OCI-LY7 (cell line): Measurements from ENCODE around the gene FAM78A. TPM values are rescaled to one million over a fixed set of nuclear protein-coding genes. Genes with fewer than 3 reads are reported as not detected.

ENCODE experiments used
- BruUV-seq: library from RNA; stranded (reverse); fragments of 400-500 nt; replicated peaks from 2 replicates; lab custom pipeline; 2021; lab: Mats Ljungman, UMichigan
- CTCF ChIA-PET: fragments of 300-600 bp; sonication (Branson Sonifier 250); formaldehyde crosslinking; loops from one replicate; lab custom pipeline; 2022; ENCODE audit warnings: antibody characterized with exemption; ENCODE audit not compliant: unreplicated experiment; lab: Charles Lee
- POLR2A ChIA-PET: fragments of 300-600 bp; sonication (Branson Sonifier 250); formaldehyde crosslinking; loops from one replicate; lab custom pipeline; 2022; ENCODE audit warnings: antibody characterized with exemption; lab: Charles Lee
- DNase-seq: peaks from one replicate; pipeline ENCODE4 v3.0.0-alpha.2; 2015; ENCODE audit warnings: low spot score
- H2AFZ ChIP-seq: fragments of 200-600 bp; sonication (generic), shearing (Covaris generic); 2 replicates; pipeline ENCODE4 v1.6.1; 2014; ENCODE audit warnings: mild to moderate bottlenecking, antibody characterized with exemption, low read length, moderate library complexity
- H3K27ac ChIP-seq: fragments of 200-600 bp; sonication (generic); 2 replicates; pipeline ENCODE4 v1.5.1; 2014; ENCODE audit warnings: mixed run types, low read depth, mild to moderate bottlenecking, moderate library complexity, low read length, inconsistent platforms; ENCODE audit not compliant: poor library complexity, severe bottlenecking
- H3K36me3 ChIP-seq: fragments of 200-600 bp; sonication (generic); 2 replicates; pipeline ENCODE4 v1.6.1; 2014; ENCODE audit warnings: mild to moderate bottlenecking, antibody characterized with exemption, low read length, moderate library complexity, mixed read lengths; ENCODE audit not compliant: insufficient read depth
- H3K4me1 ChIP-seq: fragments of 200-600 bp; sonication (generic); 2 replicates; pipeline ENCODE4 v1.5.1; 2014; ENCODE audit warnings: mild to moderate bottlenecking, low read length; ENCODE audit not compliant: insufficient read depth, poor library complexity, severe bottlenecking
- H3K4me2 ChIP-seq: fragments of 200-600 bp; sonication (generic); 2 replicates; pipeline ENCODE4 v1.6.1; 2014; ENCODE audit warnings: mild to moderate bottlenecking, low read length
- H3K4me3 ChIP-seq: fragments of 200-600 bp; sonication (generic); 2 replicates; pipeline ENCODE4 v1.5.1; 2014; ENCODE audit warnings: mild to moderate bottlenecking, low read depth, low read length; ENCODE audit not compliant: poor library complexity, severe bottlenecking
- H3K79me2 ChIP-seq: fragments of 200-600 bp; sonication (generic); 2 replicates; pipeline ENCODE4 v1.6.1; 2016; ENCODE audit warnings: low read depth, mild to moderate bottlenecking, low read length, moderate library complexity, mixed read lengths; ENCODE audit not compliant: insufficient read depth
- H3K9me2 ChIP-seq: fragments of 200-600 bp; sonication (generic); 2 replicates; pipeline ENCODE4 v1.6.1; 2016; ENCODE audit warnings: mild to moderate bottlenecking, low read length, mixed read lengths; ENCODE audit not compliant: insufficient read depth
- H3K9me3 ChIP-seq: fragments of 200-600 bp; sonication (generic); 2 replicates; pipeline ENCODE4 v1.6.1; 2014; ENCODE audit warnings: mild to moderate bottlenecking, mixed run types, low read length, mixed read lengths
- H4K20me1 ChIP-seq: fragments of 200-600 bp; sonication (generic); 2 replicates; pipeline ENCODE4 v1.6.1; 2014; ENCODE audit warnings: mild to moderate bottlenecking, antibody characterized with exemption, low read length, moderate library complexity, mixed read lengths; ENCODE audit not compliant: insufficient read depth
- CTCF ChIP-seq: fragments of 200-600 bp; sonication (generic); conservative IDR thresholded peaks from 2 replicates; pipeline ENCODE4 v1.5.1; 2014; ENCODE audit warnings: mild to moderate bottlenecking, antibody characterized with exemption, low read length, moderate library complexity, mixed read lengths
- EZH2phosphoT487 ChIP-seq: fragments of 200-600 bp; sonication (generic); IDR thresholded peaks from 2 replicates; pipeline ENCODE4 v1.6.1; 2018; ENCODE audit warnings: low read depth, borderline replicate concordance, mild to moderate bottlenecking, mixed run types, antibody characterized with exemption, low read length, moderate library complexity, mixed read lengths
- intact Hi-C: fragments of 100-400 bp; cut with micrococcal nuclease; formaldehyde crosslinking; loops from one replicate; pipeline ENCODE4 v1.10.0; 2022; ENCODE audit not compliant: unreplicated experiment
- total RNA-seq, 2 experiments: library from RNA; depleted of rRNA in 1 of 2; stranded (reverse); fragments of >200 nt in 1 of 2; shearing (Covaris generic) in 1 of 2; gene quantifications; 2 replicates each; pipeline ENCODE4 v1.2.3, GENCODE V29; 2014 to 2022

The FAM78A gene
- total RNA-seq, 2 experiments from 2014 or later, result 25.0 to 35.0 TPM

- TF ChIP-seq EZH2phosphoT487 (no peak), CTCF (no peak)
- Histone ChIP-seq H3K36me3 (peaks cover 51% of the 10 kb centered on the region), H3K4me2 (peak overlapping the region; percentile 21), H3K9me2 (no peaks in the 10 kb centered on the region), H3K27ac (peak overlapping the region; percentile 94), H3K4me3 (no peak overlapping the region), H3K79me2 (peaks cover 11% of the 10 kb centered on the region; the same call in 1 of the 2 replicates), H2AFZ (no peak overlapping the region), H3K4me1 (peaks cover 62% of the 10 kb centered on the region), H4K20me1 (no peaks in the 10 kb centered on the region), H3K9me3 (no peaks in the 10 kb centered on the region)
- CTCF ChIA-PET, result interaction anchor here (0.7 to 1.6 kb wide), 4 partner anchors 9 to 17 kb away, joined by 3 to 7 read pairs (median 4); no protein-coding TSS in a partner anchor
- intact Hi-C loops, result no loop called here
- BruUV-seq, result no TSS peak
- POLR2A ChIA-PET, result interaction anchor here (0.6 to 6.9 kb wide), 5 partner anchors 9 to 43 kb away, joined by 3 to 132 read pairs (median 4); partner anchors contain the start of gene FAM78A
- no peak for DNase-seq
Measured at GRCh38 chr9:131257266-131258025, 18.9 kb downstream of the FAM78A start.

- CTCF ChIA-PET, result interaction anchor here (1.1 kb wide), 1 partner anchor 19 kb away, joined by 4 read pairs; no protein-coding TSS in a partner anchor
- TF ChIP-seq CTCF (no peak), EZH2phosphoT487 (no peak)
- Histone ChIP-seq H4K20me1 (no peaks in the 10 kb centered on the region), H3K79me2 (no peaks in the 10 kb centered on the region), H3K4me1 (peaks cover 58% of the 10 kb centered on the region), H3K9me3 (no peaks in the 10 kb centered on the region), H2AFZ (no peak overlapping the region), H3K36me3 (peaks cover 34% of the 10 kb centered on the region), H3K9me2 (no peaks in the 10 kb centered on the region), H3K27ac (peak overlapping the region; percentile 94), H3K4me2 (peak overlapping the region; percentile 71), H3K4me3 (peak overlapping the region; percentile 66)
- TSS peak; percentile 73 for BruUV-seq
- DNase-seq, result no peak
- intact Hi-C loops, result loop anchor here (1.0 kb wide), 2 partner anchors 14 to 20 kb away; no protein-coding TSS in a partner anchor
- POLR2A ChIA-PET, result interaction anchor here (2.2 to 6.9 kb wide), 3 partner anchors 8 to 17 kb away, joined by 6 to 132 read pairs (median 11); partner anchors contain the start of gene FAM78A
Measured at GRCh38 chr9:131255676-131256197, 20.6 kb downstream of the FAM78A start.
